ENCODE data around the gene SLC12A8.
A peak's percentile ranks its signal among the peaks of the same experiment; 100 is the strongest.

The SLC12A8 gene

GRCh38 chr3:125148016-125148812 is 64.3 kb downstream of the SLC12A8 start:
- TF ChIP-seq CTCF (IDR thresholded peaks at IDR 0.05; ENCODE audit: extremely low read depth, missing control alignments): no peak
- DNase-seq (ENCODE audit: low spot score): no peak

- TF ChIP-seq CTCF (IDR thresholded peaks at IDR 0.05; ENCODE audit: extremely low read depth, missing control alignments): no peak
- DNase-seq (ENCODE audit: low spot score): no peak
These were observed 65.1 kb downstream of the SLC12A8 start for GRCh38 chr3:125147491-125147820.

- DNase-seq (ENCODE audit: low spot score): no peak
- no peak for TF ChIP-seq CTCF (IDR thresholded peaks at IDR 0.05; ENCODE audit: extremely low read depth, missing control alignments)
These were observed 65.7 kb downstream of the SLC12A8 start for GRCh38 chr3:125146626-125147490.

- no peak for TF ChIP-seq CTCF (IDR thresholded peaks at IDR 0.05; ENCODE audit: extremely low read depth, missing control alignments)
- peak; percentile 45 for DNase-seq (ENCODE audit: low spot score)
These were observed 66.6 kb downstream of the SLC12A8 start for GRCh38 chr3:125145751-125146475.

- no peak for DNase-seq (ENCODE audit: low spot score)
- TF ChIP-seq CTCF (IDR thresholded peaks at IDR 0.05; ENCODE audit: extremely low read depth, missing control alignments): no peak
These were observed 67.8 kb downstream of the SLC12A8 start for GRCh38 chr3:125144653-125145314.

- TF ChIP-seq CTCF (IDR thresholded peaks at IDR 0.05; ENCODE audit: extremely low read depth, missing control alignments): no peak
- DNase-seq (ENCODE audit: low spot score): no peak
These were observed 68.4 kb downstream of the SLC12A8 start for GRCh38 chr3:125143982-125144652.

All from GM20000 (cell line).